Left renal cortex interstitium (tissue), 4 donors: Measurements from ENCODE around the gene TTC9B. TPM values are rescaled to one million over a fixed set of nuclear protein-coding genes. Genes with fewer than 3 reads are reported as not detected.

Experiments
- DNase-seq, 4 donors: peaks; one replicate each; pipeline ENCODE4 v3.0.0-alpha.2; 2013; ENCODE audit warnings: low read depth in 4 of 4, low spot score in 2 of 4, missing footprints in 1 of 4
- polyA plus RNA-seq, 4 donors: library from polyadenylated mRNA; unstranded; fragments of 120-200 nt; gene quantifications; one replicate each; pipeline ENCODE4 v1.2.1, GENCODE V29; 2013; ENCODE audit not compliant: insufficient read length in 4 of 4

The TTC9B gene
- polyA plus RNA-seq, 4 donors, result 0.07 to 0.47 (median 0.14) TPM; not detected in 1

GRCh38 chr19:40249781-40250180, 31.6 kb upstream of the TTC9B start:
- DNase-seq, result no peak

- no peak for DNase-seq
Observed at GRCh38 chr19:40249201-40249600, 31.0 kb upstream of the TTC9B start.

- DNase-seq, result no peak
Observed at GRCh38 chr19:40247735-40248262, 29.6 kb upstream of the TTC9B start.

- DNase-seq, result no peak
Observed at GRCh38 chr19:40247178-40247577, 29.0 kb upstream of the TTC9B start.

- DNase-seq, result no peak
Observed at GRCh38 chr19:40246292-40247073, 28.3 kb upstream of the TTC9B start.

- DNase-seq, result no peak
Observed at GRCh38 chr19:40245506-40246128, 27.4 kb upstream of the TTC9B start.

- no peak for DNase-seq
Observed at GRCh38 chr19:40244579-40245317, 26.6 kb upstream of the TTC9B start.

GRCh38 chr19:40243181-40243580, 25.0 kb upstream of the TTC9B start:
- no peak for DNase-seq

GRCh38 chr19:40242480-40242879, 24.3 kb upstream of the TTC9B start:
- no peak for DNase-seq

GRCh38 chr19:40241809-40242384, 23.7 kb upstream of the TTC9B start:
- DNase-seq, result no peak

- no peak for DNase-seq
Observed at GRCh38 chr19:40241125-40241808, 23.1 kb upstream of the TTC9B start.

- DNase-seq, result no peak
Observed at GRCh38 chr19:40240332-40240731, 22.1 kb upstream of the TTC9B start.

- DNase-seq, result no peak
Observed at GRCh38 chr19:40239415-40240226, 21.4 kb upstream of the TTC9B start.

GRCh38 chr19:40238775-40239174, 20.6 kb upstream of the TTC9B start:
- DNase-seq, result no peak

- no peak for DNase-seq
Observed at GRCh38 chr19:40237791-40238190, 19.6 kb upstream of the TTC9B start.

GRCh38 chr19:40236366-40236765, 18.2 kb upstream of the TTC9B start:
- no peak for DNase-seq

- DNase-seq, result no peak
Observed at GRCh38 chr19:40236026-40236355, 17.8 kb upstream of the TTC9B start.

- no peak for DNase-seq
Observed at GRCh38 chr19:40235238-40236025, 17.2 kb upstream of the TTC9B start.
